Muscle of arm (tissue), 12 donors: ENCODE results near the gene TACC2. TPM values are rescaled to one million over a fixed set of nuclear protein-coding genes. Genes with fewer than 3 reads are reported as not detected.
"Not testable (repeated sequence)": the region's sequence is repeated elsewhere in the genome, so short reads cannot be mapped to it uniquely, and the experiment has no call there.

Source experiments
- DNase-seq: peaks from one replicate; pipeline ENCODE4 v3.0.0-alpha.2; 2013
- polyA plus RNA-seq, 12 donors: library from polyadenylated mRNA; unstranded; fragments of 120-200 nt; gene quantifications; one replicate each; pipeline ENCODE4 v1.2.1, GENCODE V29; 2013; ENCODE audit not compliant: insufficient read length in 12 of 12

The TACC2 gene
- polyA plus RNA-seq, 12 donors = 87.2 to 147 (median 116) TPM; not detected in 1

DNA sequence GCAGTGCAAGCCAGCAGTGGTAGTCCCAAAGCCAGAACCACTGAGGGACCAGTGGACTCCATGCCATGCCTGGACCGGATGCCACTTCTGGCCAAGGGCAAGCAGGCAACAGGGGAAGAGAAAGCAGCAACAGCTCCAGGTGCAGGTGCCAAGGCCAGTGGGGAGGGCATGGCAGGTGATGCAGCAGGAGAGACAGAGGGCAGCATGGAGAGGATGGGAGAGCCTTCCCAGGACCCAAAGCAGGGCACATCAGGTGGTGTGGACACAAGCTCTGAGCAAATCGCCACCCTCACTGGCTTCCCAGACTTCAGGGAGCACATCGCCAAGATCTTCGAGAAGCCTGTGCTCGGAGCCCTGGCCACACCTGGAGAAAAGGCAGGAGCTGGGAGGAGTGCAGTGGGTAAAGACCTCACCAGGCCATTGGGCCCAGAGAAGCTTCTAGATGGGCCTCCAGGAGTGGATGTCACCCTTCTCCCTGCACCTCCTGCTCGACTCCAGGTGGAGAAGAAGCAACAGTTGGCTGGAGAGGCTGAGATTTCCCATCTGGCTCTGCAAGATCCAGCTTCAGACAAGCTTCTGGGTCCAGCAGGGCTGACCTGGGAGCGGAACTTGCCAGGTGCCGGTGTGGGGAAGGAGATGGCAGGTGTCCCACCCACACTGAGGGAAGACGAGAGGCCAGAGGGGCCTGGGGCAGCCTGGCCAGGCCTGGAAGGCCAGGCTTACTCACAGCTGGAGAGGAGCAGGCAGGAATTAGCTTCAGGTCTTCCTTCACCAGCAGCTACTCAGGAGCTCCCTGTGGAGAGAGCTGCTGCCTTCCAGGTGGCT, 97.7 kb downstream of the TACC2 start:
- DNase-seq = no peak

DNA sequence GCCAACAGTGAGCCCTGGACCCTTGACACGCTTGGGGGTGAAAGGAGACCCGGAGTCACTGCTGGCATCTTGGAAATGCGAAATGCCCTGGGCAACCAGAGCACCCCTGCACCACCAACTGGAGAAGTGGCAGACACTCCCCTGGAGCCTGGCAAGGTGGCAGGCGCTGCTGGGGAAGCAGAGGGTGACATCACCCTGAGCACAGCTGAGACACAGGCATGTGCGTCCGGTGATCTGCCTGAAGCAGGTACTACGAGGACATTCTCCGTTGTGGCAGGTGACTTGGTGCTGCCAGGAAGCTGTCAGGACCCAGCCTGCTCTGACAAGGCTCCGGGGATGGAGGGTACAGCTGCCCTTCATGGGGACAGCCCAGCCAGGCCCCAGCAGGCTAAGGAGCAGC, 98.5 kb downstream of the TACC2 start:
- no peak for DNase-seq

- no peak for DNase-seq
These were observed 100.5 kb downstream of the TACC2 start for GRCh38 chr10:122089311-122090017.

- DNase-seq = no peak
These were observed 102.8 kb downstream of the TACC2 start for GRCh38 chr10:122091722-122092121.

- no peak for DNase-seq
These were observed 104.1 kb downstream of the TACC2 start for GRCh38 chr10:122093076-122093475.

GRCh38 chr10:122096181-122096580, 107.2 kb downstream of the TACC2 start:
- not testable (repeated sequence) for DNase-seq

DNA sequence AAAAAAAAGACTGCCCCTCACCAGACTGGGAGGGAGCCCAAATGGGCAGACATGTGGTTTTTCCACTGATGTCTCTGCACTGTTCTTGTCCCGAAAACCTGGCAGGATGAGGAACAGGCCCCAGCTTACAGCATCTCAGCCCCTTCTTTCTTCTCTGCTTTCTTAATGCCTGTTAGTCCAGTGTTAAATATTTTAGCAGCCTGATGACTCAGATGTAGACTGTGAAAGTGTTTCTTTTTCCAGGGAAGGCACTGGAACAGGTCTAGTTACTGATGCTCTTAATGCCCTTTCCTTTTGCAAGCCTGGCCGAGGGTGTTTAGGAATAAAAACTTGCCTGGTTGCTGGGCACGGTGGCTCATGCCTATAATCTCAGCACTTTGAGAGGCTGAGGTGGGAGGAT, 107.7 kb downstream of the TACC2 start:
- no peak for DNase-seq

DNA sequence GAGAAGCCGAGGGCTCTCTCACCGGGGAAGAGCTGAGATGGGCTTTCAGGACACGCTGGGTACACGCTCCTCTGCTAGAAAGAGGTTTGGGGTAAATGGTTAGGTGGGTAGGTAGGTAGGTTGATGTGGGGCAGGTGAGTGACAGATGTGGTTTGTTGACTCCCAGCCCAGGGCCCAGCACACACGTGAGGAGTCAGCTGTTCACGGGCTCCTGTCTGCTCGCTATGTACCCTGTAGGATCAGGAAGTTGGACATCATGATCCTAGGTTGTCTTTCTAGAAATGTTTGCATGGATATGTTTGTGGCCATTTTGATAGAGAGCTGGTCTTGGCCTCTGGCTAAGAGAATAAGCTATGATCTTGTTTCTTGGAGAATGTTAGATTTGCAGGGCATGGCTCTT, 109.0 kb downstream of the TACC2 start:
- DNase-seq = no peak

DNA sequence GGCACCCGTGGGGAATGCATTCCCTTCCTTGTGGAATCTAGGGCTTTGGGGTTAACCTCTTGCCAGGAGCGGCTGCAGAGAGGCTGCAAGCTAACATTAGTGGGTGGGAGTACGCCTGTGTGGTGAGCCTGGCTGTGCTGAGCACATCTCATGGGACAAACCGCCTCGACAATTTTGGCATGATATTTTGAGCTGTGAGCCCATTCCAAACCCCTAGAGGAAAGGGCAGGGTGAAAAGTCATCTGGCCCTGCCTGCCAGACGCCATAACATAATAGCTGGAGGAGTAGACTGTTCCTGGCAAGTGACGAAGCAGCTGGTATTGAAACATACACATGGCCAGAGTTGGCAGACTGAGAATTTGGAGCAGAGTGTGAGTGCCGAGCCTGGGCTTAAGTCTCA, 110.0 kb downstream of the TACC2 start:
- DNase-seq = no peak

DNA sequence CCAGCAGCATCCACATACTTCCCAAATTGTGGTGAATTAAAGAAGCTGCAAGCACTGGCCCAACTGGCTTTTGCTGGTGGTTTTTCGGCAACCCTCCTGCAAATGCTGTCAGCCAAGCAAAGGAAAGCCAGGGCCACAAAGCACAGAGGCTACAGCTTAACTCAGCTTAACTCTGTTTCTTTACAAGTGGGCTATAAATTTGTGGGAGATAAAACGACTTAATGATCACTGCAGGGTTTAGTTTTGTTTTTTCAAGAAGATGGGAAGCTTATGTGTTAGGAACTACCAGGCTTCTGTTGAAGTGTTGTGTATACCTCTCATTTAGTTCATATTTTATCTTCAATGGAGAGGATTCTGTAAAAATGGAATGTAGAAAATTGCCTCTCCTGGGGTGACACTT, 110.6 kb downstream of the TACC2 start:
- no peak for DNase-seq

GRCh38 chr10:122102146-122102868, 113.3 kb downstream of the TACC2 start:
- DNase-seq = no peak

DNA sequence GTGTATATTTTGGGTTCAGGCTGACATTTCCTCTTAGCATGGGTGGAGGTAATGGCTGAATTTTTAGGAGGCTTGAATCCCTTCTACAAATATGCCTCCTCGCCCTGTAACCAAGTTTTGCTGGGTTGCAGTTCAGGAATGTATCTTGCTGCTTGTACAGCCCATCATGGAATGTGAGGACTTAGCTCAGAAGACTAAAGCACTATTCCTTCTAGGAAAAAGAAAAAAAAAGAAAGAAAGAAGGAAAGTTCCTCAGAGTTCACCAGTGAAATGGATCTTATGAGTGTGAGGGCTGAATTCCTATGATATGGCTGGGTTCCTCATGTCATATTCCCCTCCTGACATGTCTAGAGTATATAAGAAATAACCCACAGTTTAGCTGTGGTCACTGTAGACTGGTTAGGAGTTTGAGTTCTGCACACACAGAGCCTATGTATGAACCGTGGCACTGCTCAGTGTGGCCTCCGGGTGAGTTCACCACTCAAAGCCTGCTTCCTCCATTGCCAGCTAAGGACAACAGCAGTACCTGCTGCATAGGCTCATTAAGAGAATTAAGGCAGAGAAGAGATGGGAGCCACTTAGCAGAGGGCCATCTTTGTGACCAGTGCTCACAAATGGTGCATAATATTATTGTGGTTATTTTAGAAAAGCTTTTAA, 114.0 kb downstream of the TACC2 start:
- DNase-seq = no peak

- DNase-seq = no peak
These were observed 114.6 kb downstream of the TACC2 start for GRCh38 chr10:122103592-122103991.

GRCh38 chr10:122108786-122109185, 119.8 kb downstream of the TACC2 start:
- not testable (repeated sequence) for DNase-seq

- DNase-seq = no peak
These were observed 123.2 kb downstream of the TACC2 start for GRCh38 chr10:122112021-122112616.

- DNase-seq = peak; percentile 85
These were observed 123.7 kb downstream of the TACC2 start for GRCh38 chr10:122112625-122113160.

DNA sequence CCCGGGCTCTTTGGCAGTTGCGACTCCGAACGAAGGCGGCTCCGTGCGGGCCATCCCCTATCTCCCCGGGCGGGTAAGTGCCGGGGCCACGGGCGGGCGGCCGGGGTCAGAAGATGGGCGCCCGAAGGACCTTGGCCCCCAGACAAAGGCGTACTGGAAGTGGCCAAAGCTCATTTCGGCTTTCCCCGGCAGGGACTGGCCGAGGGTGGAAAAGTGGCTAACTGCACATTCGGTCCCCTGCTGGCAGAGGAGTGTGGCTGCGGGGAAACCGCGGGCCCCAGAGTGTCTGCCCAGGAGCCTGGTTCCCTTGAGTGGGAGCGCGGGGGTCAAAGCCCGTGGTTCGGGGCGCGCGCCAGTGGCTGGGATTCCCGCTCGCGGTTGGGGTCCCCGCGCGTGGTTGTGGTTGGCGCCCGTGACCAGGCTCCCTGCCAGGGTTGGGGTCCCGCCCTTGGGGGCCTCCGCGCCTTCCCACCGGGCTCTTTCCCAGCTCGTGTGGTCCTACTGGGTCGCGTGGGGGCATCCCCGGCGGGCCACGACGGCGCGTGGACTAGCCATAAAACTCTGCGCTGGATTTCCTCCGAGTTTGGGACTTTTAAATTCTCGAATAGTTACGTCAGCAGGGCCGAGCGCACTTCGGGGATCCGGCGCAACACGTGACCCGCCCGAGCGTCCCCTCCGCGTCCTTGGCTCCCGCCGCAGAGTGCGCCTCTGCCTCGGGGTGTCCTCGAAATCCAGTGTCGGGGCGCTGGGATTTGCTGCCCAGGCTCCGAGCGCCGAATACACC, 124.4 kb downstream of the TACC2 start:
- DNase-seq = peak; percentile 82

DNA sequence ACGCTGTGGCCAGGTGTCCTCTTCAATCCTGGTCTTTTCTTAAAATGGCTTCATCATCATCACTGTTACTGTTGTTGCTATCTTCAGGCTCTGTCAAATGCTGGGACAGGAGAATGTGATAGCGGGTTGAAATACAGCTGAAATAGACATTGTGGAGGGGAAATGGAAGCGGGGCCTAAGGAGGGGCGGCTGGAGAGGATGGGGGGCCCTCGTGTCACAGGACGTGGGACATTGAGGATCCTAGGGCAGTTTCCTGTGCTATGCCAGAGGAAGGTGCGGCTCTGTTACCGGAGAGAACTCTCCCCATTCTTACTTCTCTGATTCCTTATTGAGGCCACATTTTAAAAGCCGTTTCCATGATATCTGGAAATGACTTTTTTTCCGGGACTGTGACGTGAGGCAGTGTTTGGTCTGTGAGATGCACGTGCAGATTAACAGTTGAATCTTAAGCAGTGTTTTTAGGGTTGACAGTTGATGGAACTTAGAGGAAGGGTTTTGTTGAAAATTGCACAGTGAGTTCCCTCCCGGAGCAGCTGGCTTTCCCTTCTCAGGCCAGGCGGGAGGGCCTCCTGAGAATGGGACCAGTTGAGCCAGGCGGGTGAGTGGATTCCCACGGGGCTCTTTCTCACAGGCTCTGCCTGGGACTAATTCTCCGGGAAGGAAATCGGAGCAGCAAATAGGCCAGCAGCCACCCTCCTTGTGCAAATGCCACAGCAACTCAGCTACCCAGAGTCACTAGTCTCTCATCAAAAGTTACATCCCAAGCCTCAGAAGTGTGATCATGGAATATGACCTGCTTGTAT, 125.2 kb downstream of the TACC2 start:
- DNase-seq = no peak

GRCh38 chr10:122115874-122116273, 126.9 kb downstream of the TACC2 start:
- DNase-seq = no peak

DNA sequence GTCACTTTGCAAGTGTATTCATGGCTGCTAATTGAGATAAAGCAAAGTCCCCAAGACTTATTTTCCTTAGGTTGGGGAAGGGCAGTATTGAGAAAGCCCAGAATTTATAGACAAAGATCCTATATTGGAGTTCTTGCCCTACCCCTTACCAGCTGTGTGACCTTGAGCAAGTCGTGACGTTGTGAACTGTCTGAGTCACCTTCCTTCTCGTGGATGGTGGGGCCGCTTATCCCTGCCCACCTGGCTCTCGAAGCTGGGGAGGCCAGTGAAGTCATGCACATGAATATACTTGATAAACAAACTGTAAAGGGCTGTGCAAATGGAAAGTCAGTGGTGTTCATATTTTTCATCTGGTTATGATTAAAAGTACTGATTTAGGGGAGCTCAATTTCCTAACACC, 127.4 kb downstream of the TACC2 start:
- DNase-seq = no peak
